ENCODE results near the gene SAMHD1. TPM values are rescaled to one million over a fixed set of nuclear protein-coding genes. Genes with fewer than 3 reads are reported as not detected.

Gene SAMHD1
- total RNA-seq, 1 donor, result 32.6 TPM

DNA sequence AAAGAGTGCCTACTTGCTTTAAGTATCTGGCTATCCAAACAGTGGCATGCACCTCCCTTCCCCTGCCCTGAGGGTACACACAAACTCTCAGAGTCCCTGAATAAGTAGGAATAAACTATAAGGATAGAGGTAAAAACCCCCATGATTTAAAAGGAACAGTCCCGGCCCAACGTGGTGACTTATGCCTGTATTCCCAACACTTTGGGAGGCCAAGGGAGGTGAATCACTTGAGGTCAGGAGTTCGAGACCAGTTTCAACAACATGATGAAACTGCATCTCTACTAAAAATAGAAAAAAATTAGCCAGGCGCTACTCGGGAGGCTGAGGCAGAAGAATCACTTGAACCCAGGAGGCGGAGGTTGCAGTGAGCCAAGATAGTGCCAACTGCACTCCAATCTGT is 22.2 kb downstream of the SAMHD1 start:
- TF ChIP-seq, protein P1, sequence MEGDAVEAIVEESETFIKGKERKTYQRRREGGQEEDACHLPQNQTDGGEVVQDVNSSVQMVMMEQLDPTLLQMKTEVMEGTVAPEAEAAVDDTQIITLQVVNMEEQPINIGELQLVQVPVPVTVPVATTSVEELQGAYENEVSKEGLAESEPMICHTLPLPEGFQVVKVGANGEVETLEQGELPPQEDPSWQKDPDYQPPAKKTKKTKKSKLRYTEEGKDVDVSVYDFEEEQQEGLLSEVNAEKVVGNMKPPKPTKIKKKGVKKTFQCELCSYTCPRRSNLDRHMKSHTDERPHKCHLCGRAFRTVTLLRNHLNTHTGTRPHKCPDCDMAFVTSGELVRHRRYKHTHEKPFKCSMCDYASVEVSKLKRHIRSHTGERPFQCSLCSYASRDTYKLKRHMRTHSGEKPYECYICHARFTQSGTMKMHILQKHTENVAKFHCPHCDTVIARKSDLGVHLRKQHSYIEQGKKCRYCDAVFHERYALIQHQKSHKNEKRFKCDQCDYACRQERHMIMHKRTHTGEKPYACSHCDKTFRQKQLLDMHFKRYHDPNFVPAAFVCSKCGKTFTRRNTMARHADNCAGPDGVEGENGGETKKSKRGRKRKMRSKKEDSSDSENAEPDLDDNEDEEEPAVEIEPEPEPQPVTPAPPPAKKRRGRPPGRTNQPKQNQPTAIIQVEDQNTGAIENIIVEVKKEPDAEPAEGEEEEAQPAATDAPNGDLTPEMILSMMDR (IDR thresholded peaks at IDR 0.05; ENCODE audit: extremely low read depth, low read depth, low read length), result no peak
- no peaks in the 10 kb centered on the region for H3K79me2 ChIP-seq (ENCODE audit: insufficient read depth, low read length)
- no peak overlapping the region for H3K4me2 ChIP-seq (ENCODE audit: insufficient read depth, low read length)
- H3K36me3 ChIP-seq (ENCODE audit: insufficient read depth, low read length), result no peaks in the 10 kb centered on the region
- no peaks in the 10 kb centered on the region for H4K20me1 ChIP-seq (ENCODE audit: insufficient read depth, low read length)
- H3K9me3 ChIP-seq (ENCODE audit: low read depth, low read length), result no peaks in the 10 kb centered on the region
- peaks cover 10% of the 10 kb centered on the region for H3K4me1 ChIP-seq (ENCODE audit: insufficient read depth, low read length)
- peak; percentile 17 for DNase-seq (ENCODE audit: insufficient read length, low spot score, missing footprints)
- no peak overlapping the region for H3K27ac ChIP-seq (ENCODE audit: low read depth, low read length)
- no peaks in the 10 kb centered on the region for H3K27me3 ChIP-seq (ENCODE audit: insufficient read depth, low read length)
- H3K4me3 ChIP-seq (ENCODE audit: insufficient read depth, low read length), result no peak overlapping the region
- no peak overlapping the region for H2AFZ ChIP-seq (ENCODE audit: low read length)

DNA sequence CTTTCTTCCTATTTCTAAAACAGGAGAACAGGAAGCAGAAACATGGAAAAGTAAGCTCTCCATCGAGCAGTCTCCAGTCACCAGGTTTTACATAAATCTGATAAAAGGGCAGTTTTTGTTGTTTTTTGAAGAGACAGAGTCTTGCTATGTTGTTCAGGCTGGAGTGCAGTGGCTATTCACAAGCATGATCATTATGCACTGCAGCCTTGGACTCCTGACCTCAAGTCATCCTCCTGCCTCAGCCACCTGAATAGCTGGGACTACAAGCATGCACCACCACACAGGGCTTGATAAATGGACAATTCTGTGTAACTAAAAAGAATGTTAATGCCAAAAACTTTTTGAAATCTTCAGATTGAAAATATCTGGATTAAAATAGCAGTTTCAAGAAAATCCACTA is 23.8 kb downstream of the SAMHD1 start:
- Histone ChIP-seq H3K27me3 (ENCODE audit: insufficient read depth, low read length) (no peaks in the 10 kb centered on the region), H3K9me3 (ENCODE audit: low read depth, low read length) (no peaks in the 10 kb centered on the region), H3K4me1 (ENCODE audit: insufficient read depth, low read length) (peaks cover 7% of the 10 kb centered on the region), H3K4me3 (ENCODE audit: insufficient read depth, low read length) (no peak overlapping the region), H3K4me2 (ENCODE audit: insufficient read depth, low read length) (no peak overlapping the region), H2AFZ (ENCODE audit: low read length) (no peak overlapping the region), H3K27ac (ENCODE audit: low read depth, low read length) (no peak overlapping the region), H4K20me1 (ENCODE audit: insufficient read depth, low read length) (no peaks in the 10 kb centered on the region), H3K36me3 (ENCODE audit: insufficient read depth, low read length) (no peaks in the 10 kb centered on the region), H3K79me2 (ENCODE audit: insufficient read depth, low read length) (no peaks in the 10 kb centered on the region)
- no peak for DNase-seq (ENCODE audit: insufficient read length, low spot score, missing footprints)
- TF ChIP-seq, protein P1 (IDR thresholded peaks at IDR 0.05; ENCODE audit: extremely low read depth, low read depth, low read length), result no peak

DNA sequence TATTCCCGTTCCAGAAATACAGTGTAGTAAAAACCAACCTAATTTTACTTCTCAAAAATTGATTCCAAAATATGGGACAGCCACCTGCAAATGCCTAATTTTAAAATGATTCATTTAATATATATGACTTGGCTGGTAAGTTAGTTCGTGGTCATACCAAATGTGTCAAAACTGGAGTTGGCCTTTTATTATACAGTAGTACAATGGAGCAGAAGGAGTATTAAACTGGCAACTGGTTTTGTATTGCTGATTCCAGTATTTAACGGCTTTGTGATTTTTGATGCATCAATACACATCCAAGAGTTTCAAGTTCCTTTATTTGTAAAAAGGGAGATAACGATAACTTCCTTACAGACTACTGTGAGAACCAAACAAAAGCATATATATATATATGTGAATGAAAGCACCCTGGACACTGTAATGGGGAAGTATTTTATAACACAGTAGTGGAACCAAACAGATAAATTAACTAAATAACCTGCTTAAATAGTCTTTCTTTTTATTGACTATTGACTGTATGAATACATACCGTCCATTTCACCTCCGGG is 24.8 kb downstream of the SAMHD1 start:
- Histone ChIP-seq H2AFZ (ENCODE audit: low read length) (no peak overlapping the region), H3K4me1 (ENCODE audit: insufficient read depth, low read length) (peaks cover 7% of the 10 kb centered on the region), H4K20me1 (ENCODE audit: insufficient read depth, low read length) (no peaks in the 10 kb centered on the region), H3K79me2 (ENCODE audit: insufficient read depth, low read length) (no peaks in the 10 kb centered on the region), H3K27ac (ENCODE audit: low read depth, low read length) (no peak overlapping the region), H3K36me3 (ENCODE audit: insufficient read depth, low read length) (no peaks in the 10 kb centered on the region), H3K4me3 (ENCODE audit: insufficient read depth, low read length) (no peak overlapping the region), H3K9me3 (ENCODE audit: low read depth, low read length) (no peaks in the 10 kb centered on the region), H3K4me2 (ENCODE audit: insufficient read depth, low read length) (no peak overlapping the region), H3K27me3 (ENCODE audit: insufficient read depth, low read length) (no peaks in the 10 kb centered on the region)
- no peak for DNase-seq (ENCODE audit: insufficient read length, low spot score, missing footprints)
- TF ChIP-seq, protein P1 (IDR thresholded peaks at IDR 0.05; ENCODE audit: extremely low read depth, low read depth, low read length), result no peak

DNA sequence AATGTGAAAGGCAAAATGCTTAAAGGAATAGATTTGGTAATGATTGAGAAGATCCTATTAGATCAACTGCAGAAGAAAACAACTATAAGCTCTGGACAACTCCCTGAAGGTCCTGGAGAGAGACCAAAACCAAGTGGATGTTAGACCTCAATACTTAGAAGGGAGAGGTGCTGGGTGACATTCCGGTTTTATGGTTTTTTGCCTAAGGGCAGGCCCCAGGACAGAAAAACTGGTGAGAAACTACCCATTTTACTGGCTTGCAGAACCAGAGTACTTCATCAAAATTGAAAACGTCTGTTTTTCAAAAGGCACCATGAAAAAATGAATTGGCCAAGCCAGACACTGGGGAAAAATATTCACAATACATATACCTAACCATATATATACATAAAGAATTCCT is 26.3 kb downstream of the SAMHD1 start:
- no peak for DNase-seq (ENCODE audit: insufficient read length, low spot score, missing footprints)
- Histone ChIP-seq H3K4me2 (ENCODE audit: insufficient read depth, low read length) (no peak overlapping the region), H3K4me3 (ENCODE audit: insufficient read depth, low read length) (no peak overlapping the region), H2AFZ (ENCODE audit: low read length) (no peak overlapping the region), H4K20me1 (ENCODE audit: insufficient read depth, low read length) (no peaks in the 10 kb centered on the region), H3K79me2 (ENCODE audit: insufficient read depth, low read length) (no peaks in the 10 kb centered on the region), H3K27ac (ENCODE audit: low read depth, low read length) (no peak overlapping the region), H3K4me1 (ENCODE audit: insufficient read depth, low read length) (peaks cover 7% of the 10 kb centered on the region), H3K9me3 (ENCODE audit: low read depth, low read length) (no peaks in the 10 kb centered on the region), H3K27me3 (ENCODE audit: insufficient read depth, low read length) (no peaks in the 10 kb centered on the region), H3K36me3 (ENCODE audit: insufficient read depth, low read length) (no peaks in the 10 kb centered on the region)
- TF ChIP-seq, protein P1 (IDR thresholded peaks at IDR 0.05; ENCODE audit: extremely low read depth, low read depth, low read length), result no peak

All from osteoblast (primary cell).